Measurements from ENCODE around the gene C14orf180.
A peak's percentile ranks its signal among the peaks of the same experiment; 100 is the strongest.

C14orf180 gene

GRCh38 chr14:104602933-104603325 is 23.4 kb downstream of the C14orf180 start:
- no peak for DNase-seq (ENCODE audit: low spot score)
- in situ Hi-C loops (cut with MboI; ENCODE audit: low pct_unique_long_range_greater_than_20kb, low sequenced_read_pairs, unreplicated experiment): no loop called here
- TF ChIP-seq CTCF (IDR thresholded peaks at IDR 0.05; ENCODE audit: extremely low read depth, insufficient read depth, missing control alignments): no peak

GRCh38 chr14:104603711-104604401 is 24.3 kb downstream of the C14orf180 start:
- no peak for TF ChIP-seq CTCF (IDR thresholded peaks at IDR 0.05; ENCODE audit: extremely low read depth, insufficient read depth, missing control alignments)
- DNase-seq (ENCODE audit: low spot score): peak; percentile 19
- in situ Hi-C loops (cut with MboI; ENCODE audit: low pct_unique_long_range_greater_than_20kb, low sequenced_read_pairs, unreplicated experiment): no loop called here

- in situ Hi-C loops (cut with MboI; ENCODE audit: low pct_unique_long_range_greater_than_20kb, low sequenced_read_pairs, unreplicated experiment): no loop called here
- no peak for TF ChIP-seq CTCF (IDR thresholded peaks at IDR 0.05; ENCODE audit: extremely low read depth, insufficient read depth, missing control alignments)
- DNase-seq (ENCODE audit: low spot score): peak; percentile 54
Measured at GRCh38 chr14:104604458-104605449, 25.2 kb downstream of the C14orf180 start, which contains the start of gene TMEM179. TSS of gene TMEM179 (minus strand) at chr14:104604772. CDS start at chr14:104604741, 31 bp downstream.

GRCh38 chr14:104609666-104610065 is 30.1 kb downstream of the C14orf180 start:
- no peak for DNase-seq (ENCODE audit: low spot score)
- in situ Hi-C loops (cut with MboI; ENCODE audit: low pct_unique_long_range_greater_than_20kb, low sequenced_read_pairs, unreplicated experiment): no loop called here
- TF ChIP-seq CTCF (IDR thresholded peaks at IDR 0.05; ENCODE audit: extremely low read depth, insufficient read depth, missing control alignments): no peak

GRCh38 chr14:104610749-104611310 is 31.3 kb downstream of the C14orf180 start:
- TF ChIP-seq CTCF (IDR thresholded peaks at IDR 0.05; ENCODE audit: extremely low read depth, insufficient read depth, missing control alignments): no peak
- DNase-seq (ENCODE audit: low spot score): no peak
- in situ Hi-C loops (cut with MboI; ENCODE audit: low pct_unique_long_range_greater_than_20kb, low sequenced_read_pairs, unreplicated experiment): no loop called here

- in situ Hi-C loops (cut with MboI; ENCODE audit: low pct_unique_long_range_greater_than_20kb, low sequenced_read_pairs, unreplicated experiment): no loop called here
- no peak for DNase-seq (ENCODE audit: low spot score)
- no peak for TF ChIP-seq CTCF (IDR thresholded peaks at IDR 0.05; ENCODE audit: extremely low read depth, insufficient read depth, missing control alignments)
Measured at GRCh38 chr14:104611881-104612280, 32.3 kb downstream of the C14orf180 start.
